ENCODE measurements around the gene GLIS1. TPM values are rescaled to one million over a fixed set of nuclear protein-coding genes. Genes with fewer than 3 reads are reported as not detected.

Gene GLIS1
- total RNA-seq, 1 experiment from 2014 or later = 0.39 TPM

DNA sequence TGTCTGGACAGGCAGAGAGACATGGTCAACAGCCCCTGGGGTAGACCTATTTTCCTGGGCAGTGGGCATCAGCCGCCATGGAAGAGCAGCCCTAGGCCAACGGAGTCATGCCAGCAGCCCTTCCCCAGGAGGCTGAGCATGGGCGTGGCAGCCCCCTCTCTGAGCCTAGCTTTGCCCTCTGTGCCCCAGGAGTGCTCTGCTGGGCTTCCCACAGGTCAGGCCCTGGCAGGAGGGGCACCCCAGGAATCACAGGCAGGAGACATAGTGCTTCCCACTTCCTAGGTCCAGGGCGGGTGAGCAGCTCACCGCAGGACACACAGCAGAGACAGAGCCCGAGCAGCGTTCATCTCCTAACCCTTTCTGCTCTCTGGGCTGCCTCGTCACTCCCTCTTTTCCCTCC is 132.8 kb downstream of the GLIS1 start:
- H3K4me2 ChIP-seq (ENCODE audit: low read length) = no peak overlapping the region
- H3K4me3 ChIP-seq (replicated peaks in 1 of 2; ENCODE audit: low read depth in 1 of 2, low read length in 2 of 2) = no peak overlapping the region
- ChIA-PET CTCF (no interaction called here), POLR2A (no interaction called here), RAD21 (ENCODE audit: low non-redundant PET in 1 of 2, low total read pairs in 2 of 2, uncharacterized antibody in 2 of 2, unreplicated experiment in 2 of 2) (no interaction called here)
- H3K9me2 ChIP-seq (ENCODE audit: insufficient read depth) = no peaks in the 10 kb centered on the region
- H3K4me1 ChIP-seq (ENCODE audit: control insufficient read depth in 1 of 2, insufficient read depth in 2 of 2, low read length in 2 of 2) = no peaks in the 10 kb centered on the region
- intact Hi-C loops (cut with micrococcal nuclease) = no loop called here
- ATAC-seq (no peak), DNase-seq (ENCODE audit: low read depth, low spot score) (no peak)
- no peak overlapping the region for H2AFZ ChIP-seq (ENCODE audit: low read depth, low read length, poor library complexity, severe bottlenecking)
- H3K27ac ChIP-seq (ENCODE audit: low read depth, low read length) = no peak overlapping the region
- H3K36me3 ChIP-seq (ENCODE audit: control insufficient read depth in 1 of 2, insufficient read depth in 2 of 2, low read length in 2 of 2) = no peaks in the 10 kb centered on the region
- BruUV-seq (replicated peaks) = no TSS peak
- H3K79me2 ChIP-seq (ENCODE audit: insufficient read depth, low read length) = no peaks in the 10 kb centered on the region
- TF ChIP-seq EZH2 (IDR thresholded peaks at IDR 0.05) (no peak), ELF1 (IDR thresholded peaks at IDR 0.05; ENCODE audit: borderline replicate concordance, low read depth) (no peak), SP1 (IDR thresholded peaks at IDR 0.05; ENCODE audit: low read depth) (no peak), CEBPB (IDR thresholded peaks at IDR 0.05; ENCODE audit: low read depth) (no peak), TCF7L2 (IDR thresholded peaks at IDR 0.05; ENCODE audit: borderline replicate concordance, extremely low read depth, insufficient read depth, insufficient read length) (no peak), FOSL1 (IDR thresholded peaks at IDR 0.05; ENCODE audit: low read depth) (no peak), ZFX (IDR thresholded peaks at IDR 0.05) (no peak), ATF3 (IDR thresholded peaks at IDR 0.05) (no peak), ZNF274 (IDR thresholded peaks at IDR 0.05; ENCODE audit: low read depth, low read length) (no peak), SIN3A (IDR thresholded peaks at IDR 0.05; ENCODE audit: low read depth) (no peak), CTCF (IDR thresholded peaks at IDR 0.05 in 2 of 3, conservative IDR thresholded peaks at IDR 0.05 in 1 of 3; ENCODE audit: borderline replicate concordance in 1 of 3, insufficient read depth in 1 of 3, low read depth in 2 of 3, low read length in 2 of 3) (no peak), YY1 (IDR thresholded peaks at IDR 0.05; ENCODE audit: extremely low read depth, insufficient replicate concordance, low read depth, low read length) (no peak), POLR2A (IDR thresholded peaks at IDR 0.05; ENCODE audit: borderline replicate concordance, extremely low read depth, insufficient read depth, insufficient read length) (no peak), EGR1 (IDR thresholded peaks at IDR 0.05; ENCODE audit: low read depth) (no peak), REST (IDR thresholded peaks at IDR 0.05; ENCODE audit: low read depth) (no peak)
- TF ChIP-seq, protein P1, sequence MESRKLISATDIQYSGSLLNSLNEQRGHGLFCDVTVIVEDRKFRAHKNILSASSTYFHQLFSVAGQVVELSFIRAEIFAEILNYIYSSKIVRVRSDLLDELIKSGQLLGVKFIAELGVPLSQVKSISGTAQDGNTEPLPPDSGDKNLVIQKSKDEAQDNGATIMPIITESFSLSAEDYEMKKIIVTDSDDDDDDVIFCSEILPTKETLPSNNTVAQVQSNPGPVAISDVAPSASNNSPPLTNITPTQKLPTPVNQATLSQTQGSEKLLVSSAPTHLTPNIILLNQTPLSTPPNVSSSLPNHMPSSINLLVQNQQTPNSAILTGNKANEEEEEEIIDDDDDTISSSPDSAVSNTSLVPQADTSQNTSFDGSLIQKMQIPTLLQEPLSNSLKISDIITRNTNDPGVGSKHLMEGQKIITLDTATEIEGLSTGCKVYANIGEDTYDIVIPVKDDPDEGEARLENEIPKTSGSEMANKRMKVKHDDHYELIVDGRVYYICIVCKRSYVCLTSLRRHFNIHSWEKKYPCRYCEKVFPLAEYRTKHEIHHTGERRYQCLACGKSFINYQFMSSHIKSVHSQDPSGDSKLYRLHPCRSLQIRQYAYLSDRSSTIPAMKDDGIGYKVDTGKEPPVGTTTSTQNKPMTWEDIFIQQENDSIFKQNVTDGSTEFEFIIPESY (IDR thresholded peaks at IDR 0.05; ENCODE audit: extremely low read depth, insufficient replicate concordance, low read length) = no peak
- no peak overlapping the region for H3K9ac ChIP-seq (ENCODE audit: low read length)
- no peaks in the 10 kb centered on the region for H3K9me3 ChIP-seq (ENCODE audit: control insufficient read depth in 1 of 2, insufficient read depth in 1 of 2, low read depth in 1 of 2, low read length in 2 of 2)
- H3K27me3 ChIP-seq (ENCODE audit: insufficient read depth, low read length) = no peaks in the 10 kb centered on the region
- no peaks in the 10 kb centered on the region for H4K20me1 ChIP-seq (ENCODE audit: insufficient read depth)
